Hematopoietic multipotent progenitor cell treated with erythropoietin and hydrocortisone succinate and interleukin-3 and kit ligand, for 8 days (in vitro differentiated cells): Measurements from ENCODE around the gene FAM210A.
A peak's percentile ranks its signal among the peaks of the same experiment; 100 is the strongest.
"Not testable (repeated sequence)": the region's sequence is repeated elsewhere in the genome, so short reads cannot be mapped to it uniquely, and the experiment has no call there.

ENCODE experiments used
- DNase-seq: peaks from one replicate; pipeline ENCODE4 v3.0.0-alpha.2; 2015

The FAM210A gene

DNA sequence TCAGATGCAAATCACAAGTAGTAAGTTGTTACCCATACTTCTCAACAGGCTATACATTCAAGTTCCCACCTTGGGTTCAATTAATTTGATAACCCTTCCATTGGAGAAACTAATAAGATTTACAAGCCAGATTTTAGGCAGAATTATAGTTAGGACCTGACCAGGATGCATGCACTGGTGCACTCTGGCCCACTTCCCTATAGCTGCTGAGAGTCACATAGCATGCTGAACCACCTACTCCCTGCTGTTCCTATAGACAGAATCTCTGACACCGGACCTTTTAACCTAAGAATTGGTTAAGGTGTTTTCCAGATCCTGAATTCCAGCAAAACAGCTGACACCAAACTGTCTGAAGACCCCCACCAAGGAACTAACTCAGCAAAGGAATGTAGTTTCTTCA, 26.2 kb downstream of the FAM210A start:
- no peak for DNase-seq

DNA sequence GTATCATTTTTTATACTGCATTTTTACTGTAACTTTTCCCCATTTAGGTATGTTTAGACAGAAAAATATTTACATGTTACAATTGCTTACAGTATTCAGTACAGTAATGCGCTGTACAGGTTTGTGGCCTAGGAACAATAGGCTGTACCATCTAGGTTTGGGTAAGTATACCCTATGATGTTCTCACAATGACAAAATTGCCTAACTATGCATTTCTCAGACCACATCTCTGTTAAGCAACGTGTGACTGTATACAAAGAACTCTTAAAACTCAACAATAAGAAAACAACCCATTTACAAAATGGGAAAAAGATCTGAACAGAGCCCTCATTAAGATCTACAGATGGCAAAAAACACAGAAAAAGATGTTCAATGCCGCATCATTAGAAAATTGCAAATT, 29.4 kb downstream of the FAM210A start:
- no peak for DNase-seq

DNA sequence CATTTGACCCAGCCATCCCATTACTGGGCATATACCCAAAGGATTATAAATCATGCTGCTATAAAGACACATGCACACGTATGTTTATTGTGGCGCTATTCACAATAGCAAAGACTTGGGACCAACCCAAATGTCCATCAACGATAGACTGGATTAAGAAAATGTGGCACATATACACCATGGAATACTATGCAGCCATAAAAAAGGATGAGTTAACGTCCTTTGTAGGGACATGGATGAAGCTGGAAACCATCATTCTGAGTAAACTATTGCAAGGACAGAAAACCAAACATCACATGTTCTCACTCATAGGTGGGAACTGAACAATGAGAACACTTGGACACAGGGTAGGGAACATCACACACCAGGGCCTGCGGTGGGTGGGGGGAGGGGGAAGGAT, 31.0 kb downstream of the FAM210A start:
- not testable (repeated sequence) for DNase-seq

DNA sequence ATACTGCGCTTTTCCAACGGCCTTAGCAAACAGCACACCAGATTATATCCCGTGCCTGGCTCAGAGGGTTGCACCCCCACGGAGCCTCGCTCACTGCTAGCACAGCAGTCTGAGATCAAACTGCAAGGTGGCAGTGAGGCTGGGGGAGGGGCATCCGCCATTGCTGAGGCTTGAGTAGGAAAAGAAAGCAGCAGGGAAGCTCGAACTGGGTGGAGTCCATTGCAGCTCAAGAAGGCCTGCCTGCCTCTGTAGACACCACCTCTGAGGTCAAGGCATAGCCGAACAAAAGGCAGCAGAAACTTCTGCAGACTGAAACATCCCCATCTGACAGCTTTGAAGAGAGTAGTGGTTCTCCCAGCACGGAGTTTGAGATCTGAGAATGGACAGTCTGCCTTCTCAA, 36.3 kb downstream of the FAM210A start:
- not testable (repeated sequence) for DNase-seq

DNA sequence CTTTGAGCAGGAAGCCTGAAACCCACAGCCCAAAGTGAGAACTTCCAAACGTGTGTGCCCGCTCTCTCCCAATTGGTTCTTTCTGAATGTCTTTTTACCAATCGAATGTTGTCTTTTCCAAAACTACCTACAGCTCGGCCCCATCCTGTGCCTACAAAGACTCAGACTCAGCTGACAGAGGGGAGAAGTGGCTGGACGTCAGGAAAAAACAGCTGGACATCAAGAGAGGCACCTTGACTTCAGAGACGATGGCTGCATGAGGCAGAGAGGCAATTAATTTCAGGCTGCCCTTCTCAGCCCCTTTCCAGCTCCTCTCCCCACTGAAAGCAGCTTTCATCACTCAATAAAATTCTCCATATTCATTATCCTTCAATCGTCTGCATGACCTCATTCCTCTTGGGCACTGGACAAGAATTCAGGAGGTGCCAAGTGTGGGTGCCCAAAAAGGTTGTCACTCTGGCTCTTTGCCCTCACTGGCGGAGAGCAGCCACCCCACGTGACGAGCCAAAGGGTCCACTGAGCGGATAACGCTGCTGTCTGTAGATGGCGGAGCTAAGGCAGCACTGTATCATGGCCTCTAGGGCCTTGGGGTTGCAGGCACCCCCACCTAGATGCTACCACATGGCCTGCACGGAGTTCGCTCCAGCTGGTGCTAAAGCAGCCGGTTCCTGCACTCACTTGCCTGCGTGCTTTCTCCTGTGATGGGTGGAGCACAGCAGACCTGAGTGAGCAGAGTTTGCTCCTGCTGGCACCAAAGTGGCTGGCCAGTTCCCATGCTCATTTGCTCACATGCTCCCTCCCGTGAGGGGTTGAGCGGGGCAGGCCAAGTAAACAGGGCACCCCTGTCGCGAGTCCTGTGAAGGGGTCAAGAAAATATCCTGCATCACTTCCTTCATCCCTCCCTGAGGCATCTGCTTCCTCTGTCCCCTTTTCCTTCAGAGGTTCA, 37.9 kb downstream of the FAM210A start:
- DNase-seq, result no peak

DNA sequence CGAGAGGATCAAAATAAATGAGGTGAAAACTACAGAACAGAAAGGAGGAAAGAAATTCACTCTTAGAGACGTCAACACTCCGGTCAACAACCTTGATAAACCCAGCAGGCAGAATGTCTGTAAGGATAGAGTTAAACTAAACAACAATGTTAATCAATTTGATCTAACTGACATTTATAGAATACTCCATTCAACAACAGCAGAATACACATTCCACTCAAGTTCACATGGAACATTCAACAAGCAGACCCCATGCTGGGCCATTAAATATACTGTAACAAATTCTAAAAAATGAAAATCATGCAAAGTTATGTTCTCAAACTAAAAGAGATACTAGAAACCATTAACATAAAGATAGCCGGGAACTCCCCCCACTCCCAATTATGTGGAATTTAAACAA, 41.8 kb downstream of the FAM210A start:
- no peak for DNase-seq

DNA sequence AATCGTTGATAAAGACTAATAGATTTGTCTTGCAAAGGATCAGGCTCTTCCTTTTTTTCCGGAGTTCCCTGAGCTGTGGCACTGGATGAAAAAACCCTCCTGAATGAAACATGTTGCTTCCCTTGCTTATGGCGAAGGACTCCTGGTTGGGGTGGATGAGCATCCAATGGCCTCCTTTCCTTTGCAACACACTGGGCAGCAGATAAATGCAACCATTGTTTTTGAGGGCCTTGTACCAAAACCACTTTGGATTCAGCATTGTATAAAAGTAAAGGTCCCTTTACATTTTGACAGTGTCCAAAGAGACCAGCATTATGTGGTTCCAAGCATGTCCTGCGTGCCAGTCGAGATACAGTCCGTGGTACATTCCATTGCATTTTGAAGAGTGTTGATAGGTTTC, 44.7 kb downstream of the FAM210A start:
- DNase-seq, result no peak

DNA sequence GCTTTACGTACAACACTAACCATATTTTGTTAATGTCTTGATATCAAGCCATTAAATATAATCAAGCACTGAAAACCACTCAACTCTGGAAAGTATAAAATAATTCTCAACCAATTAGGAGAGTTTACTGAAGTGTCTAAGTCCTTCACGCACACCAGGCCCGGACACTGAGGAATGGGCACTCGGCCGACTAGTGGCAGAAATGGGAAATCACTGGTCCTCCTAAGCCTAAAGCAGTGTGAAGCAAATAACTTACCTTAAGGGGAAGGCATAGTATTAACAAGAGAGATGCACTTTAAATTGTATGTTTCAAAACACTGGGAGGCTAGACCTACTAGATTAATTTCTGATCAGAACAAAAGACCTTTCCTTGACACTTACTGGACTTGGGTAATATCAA, 45.7 kb downstream of the FAM210A start:
- peak; percentile 48 for DNase-seq

DNA sequence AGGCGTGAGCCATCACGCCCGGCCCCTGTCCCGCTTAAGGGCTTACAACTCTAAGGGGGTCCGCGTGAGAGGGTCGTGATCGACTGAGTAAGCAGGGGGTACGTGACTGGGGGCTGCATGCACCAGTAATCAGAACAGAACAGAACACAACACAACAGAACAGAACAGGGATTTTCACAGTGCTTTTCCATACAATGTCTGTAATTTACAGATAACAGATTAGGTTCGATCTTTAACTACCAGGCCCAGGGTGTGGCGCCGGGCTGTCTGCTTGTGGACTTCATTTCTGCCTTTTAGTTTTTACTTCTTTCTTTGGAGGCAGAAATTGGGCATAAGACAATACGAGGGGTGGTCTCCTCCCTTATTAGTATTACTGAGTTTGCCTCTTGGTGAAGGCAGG, 49.0 kb downstream of the FAM210A start:
- peak; percentile 56 for DNase-seq

DNA sequence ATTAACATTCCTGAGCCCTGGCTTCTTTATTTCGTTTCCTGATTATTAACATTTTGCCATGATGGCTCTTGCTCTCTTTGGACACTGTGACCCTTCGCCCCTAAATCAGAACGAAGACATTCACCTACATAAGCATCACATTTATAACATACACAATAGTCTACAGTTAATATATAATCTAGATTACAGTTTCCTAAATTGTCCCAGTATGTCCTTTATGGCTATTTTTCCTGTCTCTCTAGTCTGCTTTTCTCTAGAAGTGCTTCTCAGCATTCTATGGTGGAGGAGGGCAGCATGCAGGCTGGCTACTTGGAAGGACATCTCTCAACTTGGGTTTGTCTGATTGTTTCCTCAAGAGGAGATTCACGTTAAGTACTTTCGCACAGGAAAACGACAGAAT, 49.9 kb downstream of the FAM210A start:
- DNase-seq, result no peak

DNA sequence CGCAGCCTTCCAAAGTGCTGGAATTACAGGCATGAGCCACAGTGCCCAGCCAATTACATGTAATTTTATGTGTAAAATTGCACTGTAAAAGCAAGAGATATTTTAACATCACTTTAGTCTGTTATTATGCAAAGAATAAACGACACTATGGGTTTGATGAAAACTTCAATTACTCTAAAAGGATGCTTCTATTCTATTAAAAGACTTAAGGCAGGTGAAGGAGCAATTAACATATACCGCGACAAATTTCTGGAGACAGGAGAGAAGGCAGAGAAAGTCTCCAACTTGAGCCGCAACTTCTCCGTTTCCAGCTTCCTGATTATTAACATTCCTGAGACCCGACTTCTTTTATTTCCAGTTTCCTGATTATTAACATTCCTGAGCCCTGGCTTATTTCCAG, 53.7 kb downstream of the FAM210A start:
- no peak for DNase-seq

DNA sequence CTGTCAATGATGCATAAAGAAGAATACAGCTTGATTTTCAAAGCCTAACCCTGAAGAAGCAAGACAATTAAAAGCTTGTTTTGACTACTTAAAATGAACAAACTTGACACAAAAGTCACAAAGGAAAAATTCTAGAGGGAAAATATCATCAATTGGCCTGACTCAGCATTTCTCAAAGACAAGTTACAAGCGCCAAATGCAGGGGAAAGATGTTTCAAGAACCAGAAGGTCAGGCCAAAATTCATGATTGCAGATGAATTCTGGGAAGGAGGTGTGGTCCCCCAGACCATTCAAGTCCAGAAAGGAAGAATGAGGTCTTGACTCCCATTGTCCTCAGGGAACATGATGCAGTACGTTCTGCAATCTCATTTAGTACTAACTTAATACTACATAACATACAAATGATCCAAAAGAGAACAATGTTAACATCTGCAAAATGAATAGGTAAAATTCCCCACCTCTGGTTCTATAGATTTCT, 64.5 kb downstream of the FAM210A start:
- no peak for DNase-seq

DNA sequence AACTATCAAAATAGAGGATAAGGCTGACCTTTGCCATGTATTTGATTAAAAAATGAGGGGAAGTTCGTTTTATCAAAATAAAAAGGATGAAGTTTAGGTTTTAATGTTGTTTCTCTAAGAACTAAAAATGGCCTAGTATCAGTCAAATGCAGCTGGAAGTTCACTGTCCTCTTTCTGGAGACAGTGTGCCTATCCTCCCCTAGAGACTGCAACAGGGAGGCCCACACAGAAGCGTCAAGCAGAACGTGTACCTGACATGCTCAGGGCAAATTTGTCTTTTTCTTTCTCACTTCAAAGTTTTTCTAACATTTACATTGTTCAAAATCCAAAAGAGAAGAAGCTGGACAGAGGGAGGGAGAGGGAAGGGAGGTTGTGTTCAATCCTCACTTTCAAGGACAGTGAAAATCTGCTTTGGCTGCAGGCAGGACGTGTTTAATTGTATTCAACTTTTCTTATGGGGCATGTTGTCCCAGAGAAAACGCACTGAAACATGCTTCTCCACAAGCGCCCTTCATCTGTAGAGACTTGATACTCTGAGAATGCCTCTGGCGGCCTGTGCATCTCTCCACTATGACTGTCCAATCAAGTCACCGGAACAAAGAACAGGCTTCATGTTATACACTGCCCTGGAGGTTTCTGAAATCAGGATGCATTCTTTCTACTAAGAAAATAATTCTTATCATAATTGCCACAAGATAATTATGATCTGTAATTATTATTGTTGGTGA, 65.1 kb downstream of the FAM210A start:
- no peak for DNase-seq

DNA sequence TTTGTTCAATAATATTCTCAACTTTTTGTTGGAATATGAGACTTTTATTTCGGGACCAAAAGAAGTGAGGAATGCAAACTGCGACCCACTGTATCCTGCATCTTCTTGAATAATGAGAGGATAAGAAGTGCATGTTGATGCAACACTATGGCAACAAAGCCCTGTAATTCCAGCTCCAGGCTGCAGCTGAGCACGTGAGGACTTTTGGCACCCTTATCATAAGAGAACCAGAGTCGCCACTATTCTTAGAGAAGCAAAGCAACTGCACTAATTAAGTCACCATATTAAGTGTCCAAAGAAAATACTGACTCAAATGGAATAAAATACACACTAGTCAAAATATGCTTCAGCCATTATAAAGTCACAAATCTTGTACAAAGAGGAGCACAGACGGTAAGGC, 65.8 kb downstream of the FAM210A start:
- no peak for DNase-seq

DNA sequence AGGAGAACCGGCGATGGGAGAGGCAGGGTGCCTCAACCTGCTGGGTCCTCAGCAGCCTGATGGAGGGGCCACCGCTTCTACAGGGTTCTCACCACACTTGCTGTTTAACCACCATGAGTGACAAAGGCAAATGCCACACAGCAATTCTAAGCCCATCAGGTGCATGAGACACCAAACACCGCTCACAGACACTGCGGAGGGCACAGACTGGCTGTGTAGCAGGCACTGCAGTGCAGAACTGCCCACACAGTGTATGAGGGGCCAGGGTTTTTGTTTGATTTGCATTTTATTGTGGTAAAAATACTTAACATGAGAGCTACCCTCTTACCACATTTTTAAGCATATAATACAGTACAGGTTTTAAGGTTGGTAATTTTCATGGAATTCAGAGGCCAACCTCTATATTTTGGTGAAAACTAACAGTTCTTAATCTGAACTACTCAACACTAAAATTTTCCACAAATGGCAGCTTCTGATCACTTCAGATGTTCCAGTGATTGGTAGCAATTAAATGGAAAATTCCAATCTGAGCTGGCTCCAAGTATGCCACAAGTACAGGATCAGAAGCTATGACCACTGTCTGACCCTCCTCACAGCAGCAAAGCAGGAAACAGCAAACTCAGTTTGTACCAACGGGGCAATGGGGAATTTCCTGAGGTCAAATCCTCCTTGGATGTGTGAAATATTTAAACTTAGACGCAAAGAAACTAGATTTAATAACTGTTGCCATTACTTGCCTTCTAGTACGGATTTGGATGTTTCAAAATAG, 67.7 kb downstream of the FAM210A start:
- no peak for DNase-seq

DNA sequence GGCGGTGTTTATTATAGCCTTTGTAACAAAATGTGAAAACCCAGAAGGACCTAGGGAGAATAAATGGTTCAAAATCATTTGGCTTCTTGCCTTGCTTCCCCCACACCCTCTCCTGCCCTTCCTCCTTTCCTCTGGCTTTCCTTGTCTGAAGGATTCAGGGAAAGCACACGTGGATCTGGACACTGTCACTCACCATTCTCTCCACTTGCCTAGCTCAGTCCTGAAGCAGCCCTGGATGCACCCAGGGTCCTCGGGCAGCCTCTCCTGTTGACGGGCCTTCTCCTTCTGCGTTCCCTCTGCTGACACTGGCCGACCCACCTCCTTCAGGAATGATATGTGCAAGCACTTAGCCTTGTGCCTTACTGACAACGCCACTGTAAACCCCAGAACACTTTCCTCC, 68.4 kb downstream of the FAM210A start:
- DNase-seq, result no peak

DNA sequence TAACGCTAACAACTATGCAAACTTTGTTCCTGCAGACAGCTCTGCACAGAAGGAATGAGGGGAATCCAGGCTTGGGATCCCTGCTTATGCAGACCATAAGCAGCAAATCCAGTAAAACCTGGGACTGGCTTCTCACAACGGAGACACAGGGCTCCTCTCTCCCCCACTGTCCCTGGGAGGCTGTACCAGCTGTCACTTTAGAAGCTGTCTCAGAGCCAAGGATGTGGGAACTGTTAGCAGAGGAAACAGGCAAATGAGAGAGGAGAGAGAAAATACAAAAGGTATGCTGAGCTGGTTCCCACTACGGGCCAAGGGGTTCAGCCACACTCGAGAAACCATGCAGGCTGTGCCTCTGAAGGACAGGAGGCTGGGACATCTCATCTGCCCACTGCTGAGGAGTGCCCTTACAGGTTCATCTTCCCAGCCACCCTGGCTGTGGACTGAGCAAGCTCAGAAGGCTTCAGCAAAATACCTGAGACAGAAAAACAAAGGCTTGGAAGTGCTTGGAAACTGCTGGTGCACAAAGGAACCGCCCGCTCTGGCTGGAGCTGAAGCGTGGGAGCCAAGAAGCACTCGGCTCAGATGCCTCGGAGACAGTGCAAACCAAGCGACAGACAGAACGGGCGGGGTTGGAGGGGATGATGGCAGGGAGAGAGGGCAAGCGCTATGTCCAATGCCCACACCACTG, 72.5 kb downstream of the FAM210A start:
- no peak for DNase-seq

DNA sequence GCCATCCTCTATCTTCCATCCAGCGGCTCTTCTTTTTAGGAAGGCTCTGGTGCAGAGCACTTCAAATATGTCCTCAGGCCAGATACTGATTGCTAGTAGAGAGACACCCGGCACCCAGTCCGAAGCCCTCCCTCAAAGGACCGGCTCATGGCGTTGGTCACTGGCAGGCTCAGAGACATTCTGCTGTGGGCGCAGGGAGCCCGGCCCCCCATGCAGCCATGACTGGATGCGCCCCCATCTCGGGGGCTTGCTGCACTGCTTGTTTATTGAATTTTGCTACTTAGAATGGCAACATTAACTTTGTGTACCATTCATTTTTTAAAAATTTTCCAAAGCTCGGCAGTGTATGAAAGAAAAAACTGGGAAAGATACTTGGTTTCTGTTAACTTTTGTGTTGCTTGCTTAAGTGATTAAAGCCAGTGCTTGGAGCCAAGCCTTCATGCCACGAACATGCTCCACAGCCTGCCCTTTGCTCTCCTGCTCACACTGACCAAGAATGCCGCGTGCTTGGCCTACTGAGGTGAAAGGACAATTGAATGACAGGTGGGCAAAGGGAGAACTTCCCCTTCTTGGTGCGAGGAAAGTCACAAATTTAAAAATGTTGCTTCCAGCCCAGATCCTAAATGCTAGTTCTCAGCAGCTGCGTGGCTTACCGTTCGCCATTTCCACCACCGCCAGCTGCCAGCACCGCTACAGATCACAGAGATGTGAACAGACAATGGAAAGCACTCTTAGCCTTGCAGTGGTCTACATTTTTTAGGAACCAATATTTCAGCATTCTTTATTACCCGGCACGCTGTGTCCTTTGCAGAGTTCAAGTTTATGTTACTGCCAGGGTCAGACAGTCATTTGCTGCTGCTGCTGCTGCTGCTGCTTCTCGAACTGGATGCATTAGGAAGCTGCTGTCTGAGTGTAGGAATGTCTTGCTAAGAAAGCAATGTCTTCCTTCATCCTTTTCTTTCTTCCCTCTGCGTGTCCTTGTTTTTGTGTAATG, 76.7 kb downstream of the FAM210A start:
- no peak for DNase-seq

DNA sequence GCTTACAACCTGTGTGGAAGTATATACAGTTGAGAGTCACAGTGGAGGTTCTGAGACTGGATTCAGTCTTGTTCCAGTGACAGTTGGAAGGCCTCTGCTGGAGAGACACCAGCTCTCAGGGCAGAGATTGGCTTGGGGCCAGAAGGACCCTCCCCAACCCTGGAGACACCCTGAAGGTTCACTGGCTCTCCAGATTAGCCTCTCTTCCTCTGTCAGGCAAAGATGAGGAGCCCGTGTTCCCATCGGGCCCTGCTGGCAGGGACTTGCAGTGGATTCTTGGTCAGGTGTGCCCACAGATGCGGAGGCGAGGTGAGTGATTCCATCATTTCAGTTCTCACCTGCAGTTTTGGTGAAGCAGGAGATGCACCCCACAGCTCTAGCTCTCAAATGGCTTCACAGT, 78.6 kb downstream of the FAM210A start:
- no peak for DNase-seq

DNA sequence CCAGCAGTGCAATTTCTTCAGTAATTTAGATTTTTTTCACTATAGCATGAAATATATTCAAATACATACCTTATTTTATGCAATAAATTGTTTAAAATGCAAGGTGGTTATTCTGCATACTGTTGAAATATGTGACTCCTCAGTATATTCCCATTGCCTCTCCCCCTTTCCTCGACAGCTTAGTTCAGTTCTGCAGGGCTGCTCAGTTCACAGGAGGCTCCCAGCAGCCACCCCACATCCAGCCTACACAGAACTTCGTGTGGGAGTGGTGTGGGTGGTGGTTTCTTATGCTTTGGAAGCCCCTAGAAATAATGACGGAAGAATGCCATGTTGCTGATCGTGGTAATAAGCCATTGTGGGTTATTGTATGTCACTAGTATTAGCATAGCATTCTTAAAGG, 79.7 kb downstream of the FAM210A start:
- no peak for DNase-seq

DNA sequence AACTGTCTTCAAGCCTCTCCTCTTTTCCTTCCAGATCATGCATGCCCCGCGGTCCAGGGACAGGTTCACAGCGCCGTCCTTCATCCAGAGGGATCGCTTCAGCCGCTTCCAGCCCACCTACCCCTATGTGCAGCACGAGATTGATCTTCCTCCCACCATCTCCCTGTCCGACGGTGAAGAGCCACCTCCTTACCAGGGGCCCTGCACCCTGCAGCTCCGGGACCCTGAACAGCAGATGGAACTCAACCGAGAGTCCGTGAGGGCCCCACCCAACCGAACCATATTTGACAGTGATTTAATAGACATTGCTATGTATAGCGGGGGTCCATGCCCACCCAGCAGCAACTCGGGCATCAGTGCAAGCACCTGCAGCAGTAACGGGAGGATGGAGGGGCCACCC, 81.3 kb downstream of the FAM210A start:
- DNase-seq, result no peak
